NCI-H2227 treated with DMSO at 0.1 percent for 48 hours (cell line): ENCODE measurements around the gene NRAP.

Experiments
- DNase-seq: peaks from one replicate; lab custom pipeline; 2025; lab: John Stamatoyannopoulos, UW

Gene NRAP

DNA sequence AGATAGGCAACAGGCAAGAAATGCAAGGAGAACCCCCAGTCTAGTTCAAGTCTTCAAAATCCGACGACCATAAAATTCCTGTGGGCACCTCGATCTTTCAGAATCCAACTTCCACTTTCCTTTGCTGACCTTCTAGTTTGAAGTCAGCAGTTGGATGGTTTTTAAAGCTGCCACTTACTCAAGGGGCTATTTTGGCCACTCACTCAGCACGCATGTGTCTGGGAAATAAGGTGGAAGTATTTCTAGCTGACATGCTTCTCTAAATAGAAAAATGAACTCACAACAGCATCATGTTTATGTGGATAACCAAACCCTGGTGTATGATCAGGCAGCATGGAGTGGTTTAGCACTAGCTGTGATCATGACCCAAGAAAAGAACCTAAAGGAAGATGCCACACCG is at the start of gene NRAP:
NRAP (minus strand) TSS at position 134 of the 400 bp plus-strand sequence. CDS start 159 bp downstream, outside the sequence.
- DNase-seq = no peak

GRCh38 chr10:113713640-113713982 is 49.8 kb upstream of the NRAP start:
- DNase-seq = no peak

DNA sequence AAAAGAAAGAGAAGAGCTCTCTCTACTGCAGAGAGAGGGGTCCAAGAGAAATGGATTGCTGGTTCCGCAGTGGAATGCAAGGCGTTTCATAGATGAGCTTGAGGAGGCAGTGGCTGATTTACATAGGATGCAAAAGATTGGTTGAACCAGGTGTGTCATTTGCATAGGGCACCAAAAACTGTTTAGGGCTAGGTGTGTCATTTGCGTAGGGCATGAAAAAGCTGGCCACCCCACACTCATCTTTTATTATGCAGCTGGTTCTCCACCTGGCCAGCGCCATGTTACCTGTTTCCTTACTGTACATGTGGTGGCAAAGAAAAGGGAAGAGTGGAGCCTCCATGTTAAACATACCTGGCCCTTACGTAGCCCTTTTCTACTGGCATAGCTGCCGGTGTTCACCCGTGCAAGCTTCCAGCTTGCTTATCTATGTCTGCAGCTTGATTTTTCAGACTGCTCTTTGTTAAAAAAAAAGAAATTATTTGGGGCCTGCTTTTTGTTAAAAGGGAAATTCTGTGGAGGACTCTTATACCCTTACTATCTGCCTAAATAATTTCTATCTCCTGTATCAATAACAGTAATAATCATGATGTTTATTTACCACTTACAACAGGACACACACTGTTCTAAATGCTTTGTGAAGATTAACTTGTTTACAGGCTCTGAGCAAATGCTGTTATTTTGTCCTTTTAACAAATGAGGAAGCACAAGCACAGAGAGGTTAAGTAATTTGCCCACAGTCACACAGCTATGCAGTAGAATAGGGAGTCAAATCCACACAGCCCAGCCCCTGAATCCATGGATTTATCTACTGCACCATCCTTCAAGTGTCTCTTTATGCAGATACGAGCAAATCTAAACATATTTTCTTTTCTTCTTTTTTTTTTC is 49.2 kb upstream of the NRAP start:
- DNase-seq = no peak

DNA sequence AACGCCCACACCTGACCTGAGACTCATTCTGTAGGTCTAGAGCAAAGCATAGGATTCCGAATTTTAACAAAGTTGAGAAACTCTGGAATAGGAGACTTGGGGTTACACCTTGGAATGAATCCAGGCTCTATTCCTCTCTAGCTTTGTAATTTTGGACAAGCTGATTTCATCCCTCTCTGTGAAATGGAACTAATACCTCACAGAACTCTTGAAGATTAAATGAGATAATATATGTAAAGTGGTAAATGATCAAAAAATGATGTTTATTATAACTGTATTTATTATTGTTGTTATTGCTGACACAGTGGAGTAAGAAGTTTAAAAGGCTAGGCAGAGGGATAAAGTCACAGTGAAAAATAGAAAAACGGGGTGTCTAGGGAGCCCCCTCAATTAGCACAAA is 48.2 kb upstream of the NRAP start:
- no peak for DNase-seq

GRCh38 chr10:113711142-113711541 is 47.3 kb upstream of the NRAP start:
- DNase-seq = no peak

DNA sequence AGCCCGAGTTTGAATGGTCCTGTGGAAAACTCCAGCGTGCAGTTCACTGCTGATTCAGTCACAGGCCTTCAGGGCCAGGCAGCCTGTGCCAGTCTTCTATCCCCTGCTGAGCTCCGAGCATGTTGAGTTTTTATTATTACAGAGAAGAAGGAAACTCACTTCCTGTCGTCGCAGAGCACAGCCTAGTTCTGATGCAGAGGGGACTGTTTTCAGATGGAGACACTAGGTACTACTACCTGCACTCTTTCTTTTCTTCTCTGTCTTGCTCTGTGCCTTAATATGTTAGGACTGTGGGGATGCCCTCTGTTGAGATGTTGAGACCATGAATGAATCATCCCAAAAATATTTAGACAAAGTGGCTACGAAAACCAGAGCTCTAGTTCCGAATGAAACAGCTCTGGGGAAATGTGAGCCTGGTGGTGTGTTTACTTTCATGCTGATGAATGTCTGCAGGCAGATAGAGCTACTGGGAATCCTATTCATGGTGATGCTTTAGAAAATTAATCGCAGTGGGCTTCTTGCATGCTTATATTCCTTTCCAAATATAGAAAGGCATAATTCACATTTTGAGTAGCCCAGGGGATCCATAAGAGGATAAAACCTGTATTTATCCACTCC is 45.5 kb upstream of the NRAP start:
- DNase-seq = peak; percentile 75

GRCh38 chr10:113708640-113709039 is 44.8 kb upstream of the NRAP start:
- DNase-seq = no peak

GRCh38 chr10:113706623-113707022 is 42.8 kb upstream of the NRAP start:
- no peak for DNase-seq

DNA sequence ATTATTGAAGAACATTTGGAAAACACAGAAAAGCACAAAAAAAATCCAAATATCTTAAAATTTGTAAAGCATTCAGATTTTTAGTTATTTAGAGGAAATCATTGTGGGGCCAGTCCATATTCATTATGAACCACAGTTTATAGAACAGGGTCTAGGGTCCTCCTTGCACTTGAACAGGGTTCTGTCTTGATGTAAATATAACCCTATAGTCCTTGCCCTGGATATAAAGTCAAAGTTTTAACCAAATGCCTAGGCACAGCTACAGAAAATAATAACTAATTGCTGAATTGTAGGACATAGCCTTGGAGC is 41.5 kb upstream of the NRAP start:
- no peak for DNase-seq

DNA sequence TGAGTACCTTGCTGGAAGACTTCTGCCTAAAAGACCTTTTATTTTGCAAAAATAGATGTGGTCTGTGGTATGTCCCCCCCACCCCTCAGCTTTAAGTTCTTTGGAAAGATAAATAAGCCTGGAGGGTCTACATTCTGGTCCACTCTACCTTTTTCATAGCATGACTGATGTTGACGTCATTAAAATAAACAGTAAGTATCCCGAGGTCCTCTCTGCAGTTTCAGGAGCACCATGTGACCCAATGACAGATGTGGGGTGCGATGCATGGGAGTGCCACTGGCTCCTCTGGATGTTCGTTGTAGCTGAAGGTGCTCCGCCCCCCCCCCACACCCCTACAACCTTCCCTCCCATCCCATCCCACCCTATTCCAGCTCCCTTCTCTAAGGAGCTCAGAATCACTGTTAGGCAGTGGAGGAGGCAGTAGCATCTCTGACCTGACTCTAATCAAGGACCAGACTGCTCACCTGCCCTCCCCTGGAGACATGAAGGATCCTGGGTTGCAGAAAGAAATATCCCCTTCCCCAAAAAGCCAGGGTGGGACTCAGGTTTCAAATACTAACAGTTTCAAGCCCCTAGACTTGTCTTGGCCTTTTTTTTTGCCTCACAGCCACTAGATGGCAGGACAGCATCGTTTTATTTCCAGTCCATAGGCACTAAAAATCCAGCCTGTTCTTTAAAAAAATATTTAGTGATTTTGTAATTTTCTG is 40.9 kb upstream of the NRAP start:
- DNase-seq = peak; percentile 42

DNA sequence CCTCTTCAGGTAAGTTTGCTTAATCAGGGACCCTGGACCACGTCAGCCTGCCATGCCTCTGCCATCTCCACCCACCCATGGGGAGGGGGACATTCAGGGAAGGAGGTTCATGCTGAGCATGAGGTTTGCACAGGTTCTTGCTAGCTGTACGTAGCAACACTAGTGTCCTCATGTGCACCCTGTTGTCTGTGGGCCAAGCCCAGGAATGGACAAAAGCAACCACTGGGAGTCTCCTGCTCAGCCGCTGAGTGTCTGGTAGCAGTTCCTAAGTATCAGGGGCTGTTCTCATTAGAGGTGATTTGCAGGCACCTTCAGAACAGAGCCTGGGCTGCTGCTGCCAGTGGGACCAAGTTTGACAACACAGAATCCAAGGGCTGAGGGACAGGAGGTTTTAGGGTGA is 33.8 kb upstream of the NRAP start:
- no peak for DNase-seq

GRCh38 chr10:113695691-113696090 is 31.9 kb upstream of the NRAP start:
- DNase-seq = no peak

GRCh38 chr10:113693348-113693747 is 29.5 kb upstream of the NRAP start:
- DNase-seq = no peak

- no peak for DNase-seq
Observed at GRCh38 chr10:113692271-113692670, 28.4 kb upstream of the NRAP start.

GRCh38 chr10:113691381-113691780 is 27.5 kb upstream of the NRAP start:
- no peak for DNase-seq

- DNase-seq = no peak
Observed at GRCh38 chr10:113690749-113691148, 26.9 kb upstream of the NRAP start.

DNA sequence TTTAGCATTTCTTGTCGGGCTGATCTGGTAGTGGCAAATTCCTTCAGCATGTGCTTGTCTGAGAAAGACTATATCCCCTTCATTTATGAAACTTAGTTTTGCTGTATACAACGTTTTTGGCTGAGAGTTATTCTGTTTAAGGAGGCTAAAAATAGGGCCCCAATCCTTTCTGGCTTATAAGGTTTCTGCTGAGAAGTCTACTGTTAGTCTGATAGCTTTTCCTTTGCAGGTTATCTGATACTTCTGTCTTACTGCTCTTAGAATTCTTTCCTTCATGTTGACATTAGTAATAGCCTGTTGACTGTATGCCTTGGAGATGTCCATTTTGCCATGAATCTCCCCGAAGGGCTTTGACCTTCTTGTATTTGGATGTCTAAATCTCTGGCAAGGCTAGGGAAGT is 25.7 kb upstream of the NRAP start:
- DNase-seq = no peak

DNA sequence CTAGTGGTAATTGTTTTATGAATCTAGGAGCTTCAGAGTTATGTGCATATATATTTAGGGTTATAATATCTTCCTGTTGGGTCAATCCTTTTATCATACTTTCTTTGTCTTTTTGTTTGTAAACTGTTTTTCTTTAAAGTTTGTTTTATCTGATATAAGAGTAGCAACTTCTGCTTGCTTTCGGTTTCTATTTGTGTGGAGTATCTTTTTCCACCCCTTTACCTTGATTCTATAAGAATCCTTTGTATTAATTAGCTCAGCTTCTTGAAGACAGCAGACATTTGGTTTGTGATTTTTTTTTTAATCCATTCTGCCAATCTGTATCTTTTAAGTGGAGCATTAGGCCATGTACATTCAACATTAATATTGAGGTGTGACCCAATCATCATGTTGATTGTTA is 25.2 kb upstream of the NRAP start:
- DNase-seq = no peak

DNA sequence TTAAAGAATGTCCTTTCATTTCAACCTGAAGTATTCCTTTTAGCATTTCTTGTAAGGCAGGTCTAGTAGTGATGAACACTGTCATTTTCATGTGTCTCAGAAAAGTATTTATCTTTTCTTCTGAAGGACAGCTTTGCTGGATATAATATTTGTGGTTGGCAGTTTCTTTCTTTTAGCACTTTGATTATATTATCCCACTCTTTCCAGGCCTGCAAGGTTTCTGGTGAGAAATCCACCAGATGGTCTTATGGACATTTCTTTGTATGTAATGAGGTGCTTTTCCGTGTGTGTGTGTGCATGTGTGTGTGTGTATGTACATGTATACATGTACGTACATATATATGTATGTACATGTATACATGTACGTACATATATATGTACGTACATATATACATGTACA is 23.2 kb upstream of the NRAP start:
- no peak for DNase-seq

GRCh38 chr10:113686028-113686427 is 22.2 kb upstream of the NRAP start:
- no peak for DNase-seq

GRCh38 chr10:113683300-113683699 is 19.5 kb upstream of the NRAP start:
- DNase-seq = no peak

- DNase-seq = no peak
Observed at GRCh38 chr10:113681533-113682470, 18.0 kb upstream of the NRAP start.
